Stimulated activated CD4-positive, alpha-beta T cell treated with anti-CD3 and anti-CD28 coated beads, Interleukin-1b, Interleukin-23, amount 100 ng/mL, for 24 hours (primary cell): Measurements from ENCODE around the gene CDH4.

Source experiments
- DNase-seq, 4 experiments: peaks; one replicate each; pipeline ENCODE4 v3.0.0-alpha.2; 2020; ENCODE audit warnings: low read depth in 4 of 4, low spot score in 1 of 4

CDH4 gene

DNA sequence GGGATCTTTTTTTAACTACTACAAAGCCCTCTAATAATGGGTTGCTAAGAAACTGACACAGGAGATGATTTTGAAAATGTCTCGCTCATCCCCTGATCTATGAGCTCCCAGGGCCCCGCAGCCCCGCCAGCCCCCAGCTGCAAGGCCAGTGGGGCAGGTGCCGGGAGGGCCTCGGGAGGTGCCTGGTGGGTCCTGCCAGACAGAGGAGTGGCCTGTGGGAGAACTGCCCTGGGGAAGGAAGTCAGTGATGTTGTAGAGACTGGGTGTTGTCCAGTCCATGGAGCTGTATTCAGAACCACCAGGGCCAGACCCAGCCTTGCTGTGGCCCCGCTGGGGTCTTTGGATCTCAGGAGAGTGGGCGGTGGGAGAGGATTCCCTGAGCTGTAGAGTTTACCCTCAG lies 554.9 kb downstream of the CDH4 start:
- DNase-seq = no peak

DNA sequence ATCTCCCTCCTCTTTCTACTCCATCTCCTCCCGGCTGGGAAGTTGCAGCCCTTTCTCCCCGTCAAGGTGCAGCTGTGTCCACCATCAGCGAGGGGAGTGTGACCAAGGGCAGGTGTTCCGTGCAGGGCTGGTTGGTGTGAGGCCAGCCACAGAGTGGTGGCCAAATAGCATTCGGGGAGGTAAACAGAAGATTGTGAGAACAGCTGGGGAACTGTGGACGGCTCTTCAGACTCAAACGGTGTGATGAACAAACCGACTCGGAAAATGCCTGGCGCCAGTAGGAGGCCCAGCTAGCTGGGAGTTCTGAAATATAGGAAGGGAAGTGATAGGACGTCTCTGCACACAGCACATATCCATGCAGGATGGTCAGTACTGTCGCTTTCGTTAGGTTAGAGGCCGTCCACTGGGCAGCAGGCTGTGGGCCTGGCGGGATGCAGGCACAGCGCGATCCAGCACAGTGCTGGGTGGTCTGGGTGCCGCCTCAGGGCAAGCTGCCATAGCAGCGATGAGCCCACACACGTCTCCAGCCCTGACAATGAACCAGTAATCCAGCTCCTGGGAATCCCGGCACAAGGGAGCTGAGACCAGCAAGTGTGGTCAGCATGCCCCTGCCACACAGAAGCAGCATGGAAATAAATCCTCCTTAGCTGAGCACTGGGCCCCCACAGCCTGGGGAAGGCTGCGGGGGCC lies 555.6 kb downstream of the CDH4 start:
- DNase-seq = no peak

DNA sequence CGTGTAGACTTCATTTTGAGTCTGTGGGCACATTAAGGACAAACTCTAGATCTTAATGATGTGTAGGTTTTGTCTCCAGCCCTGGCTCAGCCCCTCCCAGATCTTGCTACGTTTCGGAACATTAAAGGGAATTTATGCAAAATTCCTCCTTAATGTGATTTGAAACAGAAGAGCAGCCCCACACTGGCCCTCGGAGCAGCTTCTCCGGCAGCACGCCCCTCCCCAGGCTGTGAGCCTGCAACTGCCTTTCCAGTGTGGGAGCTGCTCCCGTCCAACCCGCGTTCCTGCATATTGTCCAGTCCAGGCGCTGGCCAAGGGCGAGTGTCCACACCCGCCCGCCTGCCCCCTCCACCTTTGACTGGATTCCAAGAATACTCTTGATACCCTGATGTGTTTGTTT lies 556.4 kb downstream of the CDH4 start:
- DNase-seq = no peak

DNA sequence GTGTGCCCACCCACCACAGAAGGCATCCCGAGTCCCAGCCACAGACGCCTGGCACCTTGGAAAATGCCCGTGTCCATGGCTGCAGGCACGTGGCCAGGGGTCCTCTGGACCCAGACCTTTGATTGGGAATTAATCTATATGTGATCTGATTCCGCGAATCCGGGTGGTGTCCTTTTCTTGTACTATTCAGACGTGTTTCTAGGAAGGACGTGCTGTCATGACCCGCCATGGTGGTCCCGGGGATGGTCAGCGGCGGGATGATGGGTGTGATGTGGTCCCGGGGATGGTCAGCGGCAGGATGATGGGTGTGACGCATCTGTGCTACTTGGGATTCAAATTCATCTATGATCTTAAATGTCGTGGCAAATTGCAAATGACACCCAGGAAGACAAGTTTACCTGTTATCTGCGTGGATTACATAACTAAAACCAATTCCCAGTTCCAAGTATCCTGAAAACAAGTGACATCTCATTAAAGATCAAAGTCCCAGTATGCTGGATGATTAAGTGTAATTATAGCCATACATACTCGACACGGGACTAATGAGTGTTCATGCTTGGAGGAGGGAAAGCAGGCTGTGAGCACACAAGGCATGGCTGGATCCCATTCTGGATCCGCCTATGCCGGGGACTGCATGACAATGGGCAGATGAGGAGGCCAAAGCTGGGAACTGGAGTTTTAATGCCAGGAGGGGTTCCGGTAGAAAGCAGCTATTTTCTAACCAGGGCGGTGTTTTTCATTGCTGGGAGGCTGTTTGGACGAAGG lies 557.1 kb downstream of the CDH4 start:
- no peak for DNase-seq

DNA sequence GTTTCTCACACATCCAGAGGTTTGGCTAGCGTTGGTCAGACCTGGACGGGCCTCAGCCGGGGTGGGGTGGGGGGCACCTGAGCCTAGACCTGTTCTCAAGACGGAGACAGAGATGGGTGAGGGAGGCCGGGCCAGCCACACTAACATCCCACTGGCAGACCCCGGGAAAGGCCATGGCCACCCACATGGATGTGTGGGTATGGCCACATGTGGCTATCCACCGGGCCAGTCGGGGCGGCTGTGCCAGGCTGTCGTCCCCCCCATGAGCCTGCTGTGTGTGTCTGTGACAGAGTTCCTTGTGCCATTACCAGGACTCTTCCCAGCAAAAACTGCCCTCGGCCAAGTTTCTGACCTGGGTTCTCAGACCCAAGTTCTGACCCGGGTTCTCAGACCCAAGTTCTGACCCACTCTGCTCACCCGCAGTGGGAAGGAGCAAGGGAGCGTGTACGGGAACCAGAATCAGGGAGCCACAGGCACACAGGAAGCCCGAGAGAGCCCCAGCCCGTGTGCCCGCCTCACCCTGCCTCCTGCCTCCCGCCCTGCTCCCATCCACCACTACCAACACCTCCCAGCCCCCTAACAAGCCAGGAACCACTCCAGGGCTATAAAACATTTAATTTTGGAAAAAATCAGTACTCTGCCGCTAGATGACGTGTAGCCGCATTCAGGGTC lies 558.1 kb downstream of the CDH4 start:
- DNase-seq = no peak

DNA sequence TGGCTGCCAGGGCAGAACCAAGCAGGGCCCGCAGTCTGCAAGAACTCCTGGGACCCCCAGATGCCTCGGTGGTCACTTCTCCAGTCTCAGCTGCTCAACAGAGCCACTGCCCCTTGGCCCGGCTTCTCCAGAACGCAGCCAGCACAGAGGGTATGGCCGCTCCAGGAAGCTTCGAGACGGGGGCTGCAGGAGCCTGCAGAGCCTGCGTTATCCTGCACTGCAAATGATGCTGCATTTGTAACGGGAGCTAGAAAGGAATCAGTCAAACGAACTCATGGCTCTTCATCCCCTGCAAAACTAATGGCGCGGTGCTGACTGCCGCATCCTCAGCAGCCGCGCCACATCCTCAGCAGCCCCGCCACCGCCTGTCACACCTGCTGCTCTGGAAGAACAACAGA lies 558.7 kb downstream of the CDH4 start:
- DNase-seq = no peak

DNA sequence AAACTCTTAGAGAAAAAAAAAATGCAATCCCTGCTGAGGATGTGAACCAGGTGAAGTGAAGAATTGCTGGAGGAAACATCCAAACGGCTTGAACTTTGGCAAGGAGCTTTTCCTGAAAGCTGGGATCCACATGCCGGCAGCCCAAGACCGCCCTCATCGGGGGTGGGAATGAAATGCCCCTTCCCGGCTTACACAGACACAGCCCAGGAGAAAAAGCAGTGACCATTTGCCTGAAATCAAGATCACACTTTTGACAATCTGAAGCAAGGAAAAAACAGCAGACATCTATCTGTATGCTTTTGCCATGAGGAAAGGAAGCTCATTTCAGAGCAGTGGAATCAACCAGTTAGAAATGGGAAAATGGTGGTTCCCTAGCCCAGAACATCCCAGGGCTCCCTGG lies 559.1 kb downstream of the CDH4 start:
- DNase-seq = no peak

DNA sequence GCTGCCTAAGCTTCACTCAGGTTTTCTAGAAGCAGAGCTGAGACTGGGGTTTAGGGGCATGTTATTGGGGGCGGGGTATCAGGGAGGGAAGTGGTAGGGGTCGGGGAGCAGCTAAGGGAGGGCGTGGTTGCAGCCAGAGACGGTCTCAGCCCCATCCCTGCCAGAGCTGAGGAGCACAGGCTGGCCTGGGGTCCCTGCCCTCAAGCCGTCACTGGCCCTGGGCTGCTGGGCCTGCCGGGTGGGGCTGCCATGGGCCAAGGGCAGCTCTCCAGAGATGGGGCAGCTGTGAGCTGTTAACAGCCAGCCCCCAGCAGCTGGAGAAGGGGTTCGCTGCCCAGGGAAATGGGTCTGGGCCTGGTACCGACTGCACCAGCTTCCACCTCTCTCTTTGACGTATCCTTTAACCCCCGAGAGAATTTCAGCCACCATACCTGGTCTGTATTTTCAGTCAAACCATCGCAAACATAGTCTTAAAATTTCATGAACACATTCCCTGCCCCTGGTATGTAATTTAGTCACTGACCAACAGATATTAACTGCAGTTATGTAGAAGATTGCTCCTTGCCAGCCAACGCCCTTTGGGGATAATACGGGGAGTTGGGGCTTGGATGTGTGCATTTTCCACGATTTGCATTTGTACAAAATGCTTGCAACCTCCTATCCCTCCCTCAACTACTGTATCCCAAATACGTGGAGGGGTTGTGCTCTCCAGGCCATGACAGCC lies 560.2 kb downstream of the CDH4 start:
- DNase-seq = no peak

DNA sequence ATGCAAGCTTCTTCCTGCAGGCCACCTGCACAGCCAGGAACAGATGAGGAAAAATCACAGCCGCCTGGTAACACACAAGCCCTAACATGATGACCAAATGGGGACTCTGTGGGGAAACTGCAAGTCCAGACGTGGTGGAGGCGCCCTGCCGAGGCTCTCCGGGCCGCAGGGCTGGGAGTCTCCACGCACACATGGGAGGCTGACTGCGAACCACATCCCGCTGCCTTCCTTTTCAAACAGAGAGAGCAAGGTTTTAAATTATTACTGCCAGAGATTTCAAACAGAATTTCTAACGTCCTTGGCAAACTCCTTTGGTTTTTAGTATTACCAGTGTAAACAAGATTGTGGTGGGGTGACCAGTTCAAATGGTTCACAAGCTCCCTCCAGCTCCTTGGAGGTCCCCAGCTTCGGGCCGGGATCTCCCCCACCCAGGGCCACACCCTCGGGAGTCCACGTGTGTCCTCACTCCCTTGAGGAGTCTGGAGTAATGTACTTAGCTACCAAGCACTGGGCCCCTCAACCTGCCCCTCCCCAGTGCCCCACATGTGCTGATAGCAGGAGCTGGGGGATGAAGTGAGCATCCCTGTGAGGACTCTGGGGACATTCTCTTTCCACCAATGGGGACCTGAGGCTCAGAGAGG lies 560.9 kb downstream of the CDH4 start:
- DNase-seq = no peak

DNA sequence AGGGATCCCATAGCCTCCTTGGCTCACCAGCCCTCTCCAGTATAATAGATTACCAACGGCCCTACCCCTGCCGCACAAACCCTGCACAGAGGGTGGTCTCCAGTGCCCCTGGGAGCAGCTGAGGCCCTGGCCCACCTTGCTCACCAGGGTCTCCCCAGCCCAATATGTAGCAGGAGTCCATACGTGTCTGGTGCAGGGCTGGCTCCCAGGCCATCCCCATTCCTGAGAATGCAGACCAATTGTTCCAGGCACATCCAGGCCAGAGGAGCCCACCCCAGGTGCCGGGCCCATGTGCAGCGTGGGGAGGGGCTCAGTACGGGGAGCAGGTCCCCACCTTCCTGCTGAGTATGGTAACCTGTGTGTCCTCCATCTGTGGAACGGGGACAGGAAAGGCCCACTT lies 561.7 kb downstream of the CDH4 start:
- no peak for DNase-seq

DNA sequence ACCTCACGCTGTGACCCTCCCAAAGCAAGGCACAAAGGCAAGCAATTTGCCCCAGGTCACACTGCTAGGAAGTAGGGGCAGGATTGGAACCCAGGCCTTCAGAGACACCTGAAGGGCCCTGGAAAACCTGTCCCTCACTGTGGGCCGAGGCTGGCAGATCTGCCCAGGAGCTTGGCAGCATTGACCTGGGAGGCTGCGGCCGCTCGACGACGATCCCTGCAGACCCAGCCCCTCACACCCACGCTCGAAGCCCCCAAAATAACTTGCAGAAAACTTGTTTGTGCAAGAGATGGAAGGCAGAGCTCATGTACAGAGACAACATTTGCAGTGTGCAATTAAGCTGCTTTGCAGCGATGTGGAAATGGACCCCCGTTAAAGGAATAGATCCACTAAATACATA lies 562.2 kb downstream of the CDH4 start:
- DNase-seq = no peak

DNA sequence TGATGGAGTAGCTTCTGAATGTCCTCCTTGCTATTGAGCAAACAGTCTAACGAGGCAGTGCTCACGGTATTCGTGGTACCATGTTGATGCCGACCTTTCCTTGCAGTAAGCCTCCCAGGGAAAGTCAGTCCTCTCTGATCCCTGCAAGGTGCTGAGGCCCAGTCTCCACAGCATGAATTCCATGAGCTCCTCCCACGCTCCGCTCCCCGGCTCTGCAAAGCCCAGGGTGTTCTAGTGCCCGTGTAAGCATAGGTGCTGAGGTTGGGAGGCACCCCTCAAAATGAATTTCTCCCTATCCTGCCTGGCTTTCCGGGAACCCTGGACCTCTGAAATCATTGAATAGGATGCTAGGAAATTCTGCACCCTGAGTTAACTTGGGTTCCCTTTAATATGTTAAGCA lies 562.7 kb downstream of the CDH4 start:
- DNase-seq = no peak

DNA sequence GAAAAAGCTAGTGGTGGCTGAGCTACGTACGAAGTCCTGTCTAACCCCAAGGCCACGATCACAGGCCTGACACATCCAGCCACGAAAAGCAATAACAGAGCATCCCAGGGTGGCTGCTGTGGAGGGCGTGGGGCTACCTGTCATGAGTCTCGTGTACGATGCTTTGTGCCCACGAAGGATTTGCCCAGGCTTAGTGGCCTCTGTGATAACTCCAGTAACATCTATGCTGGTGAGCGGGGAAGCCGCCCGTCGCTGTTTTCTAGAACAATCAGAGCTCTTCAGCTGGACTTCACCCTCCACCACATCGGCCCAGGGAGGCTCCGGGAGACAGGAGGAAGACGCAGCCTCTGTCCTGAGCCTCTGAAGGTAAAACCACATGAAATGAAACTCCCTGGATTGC lies 563.1 kb downstream of the CDH4 start:
- no peak for DNase-seq

DNA sequence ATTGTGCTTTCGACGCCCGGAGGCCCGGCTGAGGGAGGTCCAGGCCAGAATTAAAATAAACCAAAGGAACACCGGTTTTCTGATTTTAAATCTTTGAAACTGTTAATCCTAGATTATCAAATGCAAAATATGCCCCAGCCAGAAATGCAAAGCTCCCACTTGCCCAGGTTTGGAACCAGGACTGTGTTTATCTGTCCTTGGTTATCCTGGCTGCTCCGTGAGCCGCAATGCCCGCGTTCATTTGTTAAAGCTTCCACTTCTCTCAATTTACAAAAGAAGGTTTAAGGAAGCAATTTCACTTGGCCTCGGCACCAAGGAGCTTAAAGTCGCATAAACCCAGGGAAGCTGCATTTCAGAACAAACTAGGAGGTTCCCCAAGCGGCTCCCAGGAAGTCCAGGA lies 563.6 kb downstream of the CDH4 start:
- DNase-seq = no peak

DNA sequence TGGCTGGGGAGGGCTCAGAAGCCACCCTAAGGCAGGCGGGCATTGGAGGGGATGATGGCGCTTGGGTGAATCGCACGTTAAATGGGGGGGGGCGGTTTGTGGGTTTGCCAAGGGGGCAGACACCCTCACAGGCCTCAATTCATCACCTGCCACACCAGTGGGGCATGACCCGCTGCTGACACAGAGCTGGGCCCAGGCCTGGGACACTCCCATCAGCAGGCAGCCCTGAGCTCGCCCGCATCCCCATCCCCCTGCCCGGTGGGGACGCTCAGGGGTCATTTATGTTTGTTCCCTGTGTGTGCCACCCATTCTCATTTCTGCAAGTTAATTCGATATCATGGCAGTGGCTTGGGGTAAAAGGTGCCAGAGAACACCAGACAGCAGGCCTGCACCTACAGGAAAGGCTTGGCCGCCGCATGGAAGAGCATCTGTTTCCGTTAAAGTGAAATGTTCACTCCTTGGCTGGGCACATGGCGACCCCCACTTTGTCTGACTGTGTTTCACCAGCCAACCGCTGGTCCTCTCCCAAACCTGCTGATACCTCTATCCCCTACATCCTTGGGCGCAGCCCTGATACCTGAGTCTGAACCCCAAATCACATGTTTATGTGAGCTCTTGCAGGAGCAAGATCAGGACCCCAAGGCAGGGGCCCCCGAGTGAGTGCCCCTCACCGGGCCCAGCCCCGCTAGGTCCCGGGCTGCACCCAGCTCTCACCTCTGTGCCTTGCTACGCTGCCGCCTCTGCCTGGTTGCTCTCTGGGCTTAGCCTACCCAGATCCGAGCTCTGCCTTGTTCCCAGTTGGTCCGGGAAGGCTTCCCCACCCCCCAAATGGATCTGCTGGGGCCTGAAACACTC lies 564.8 kb downstream of the CDH4 start:
- DNase-seq = no peak

DNA sequence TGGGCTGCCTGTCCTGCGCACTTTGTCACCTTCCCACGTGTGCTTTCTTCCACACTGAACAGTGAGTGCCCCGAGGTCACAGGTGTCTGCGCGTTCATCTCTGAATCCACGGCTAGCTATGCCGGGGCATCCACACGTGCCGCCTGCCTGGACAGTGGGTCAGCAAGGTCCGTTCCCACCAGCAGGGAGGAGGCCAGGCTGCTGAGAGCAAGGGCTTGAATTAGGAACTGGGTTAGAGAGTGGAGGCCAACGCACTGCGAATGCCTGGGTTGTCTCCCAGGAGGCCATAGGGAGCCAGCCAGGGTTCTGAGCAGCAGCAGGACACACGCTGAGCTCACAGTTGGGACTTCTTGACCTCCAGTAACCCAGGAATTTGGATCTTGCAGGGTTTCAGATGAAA lies 565.5 kb downstream of the CDH4 start:
- no peak for DNase-seq

DNA sequence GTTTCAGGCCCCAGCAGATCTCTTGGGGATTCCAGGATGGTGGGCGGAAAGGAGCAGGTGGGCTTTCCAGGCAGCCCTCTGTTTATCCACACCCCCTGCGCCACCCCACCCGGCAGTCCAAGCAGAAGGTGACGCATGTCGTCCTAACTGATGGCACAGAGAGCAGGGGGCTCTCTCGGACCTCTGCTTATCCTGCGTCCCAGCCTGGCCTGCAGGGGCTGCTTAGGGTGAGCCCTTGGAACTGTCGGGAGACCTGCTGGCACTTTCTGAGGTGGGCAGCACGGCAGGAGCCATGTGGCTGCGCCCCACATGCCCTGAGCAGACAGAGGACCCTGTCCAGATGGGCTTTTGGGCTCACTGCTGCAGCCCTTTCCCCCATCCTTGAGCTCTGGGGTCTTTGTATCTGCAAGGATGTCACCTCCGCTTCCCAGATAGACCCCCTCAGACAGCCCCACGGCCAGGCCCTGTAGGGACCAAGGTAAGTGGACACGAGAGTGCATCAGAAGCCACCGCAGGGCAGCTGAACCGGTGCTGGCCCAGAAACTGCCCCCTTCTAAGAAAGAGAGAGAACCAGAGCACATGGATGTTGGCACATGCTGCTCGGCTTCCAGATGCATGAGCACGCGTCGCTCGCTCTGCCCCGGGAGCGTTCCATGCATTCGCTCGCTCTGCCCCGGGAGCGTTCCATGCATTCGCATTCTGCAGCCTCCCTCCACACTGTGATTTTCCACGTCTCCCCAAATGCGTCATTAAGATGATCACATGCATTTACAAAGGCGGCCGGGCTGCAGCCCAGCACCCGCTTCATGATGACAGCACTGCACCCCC lies 566.9 kb downstream of the CDH4 start:
- no peak for DNase-seq

DNA sequence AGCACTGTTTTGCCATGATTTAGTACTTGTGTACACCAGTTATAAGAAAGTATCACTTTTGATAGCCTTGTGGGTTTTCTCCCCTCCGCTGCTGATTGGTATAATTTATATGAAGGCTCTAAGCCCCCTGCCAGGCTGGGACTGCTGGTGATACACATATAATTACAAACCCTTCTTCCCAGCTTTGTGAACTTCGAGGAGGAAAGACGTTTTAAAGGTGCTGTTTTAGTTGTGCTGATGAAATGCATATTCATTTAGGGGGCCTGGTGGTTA lies 567.4 kb downstream of the CDH4 start:
- DNase-seq = no peak

DNA sequence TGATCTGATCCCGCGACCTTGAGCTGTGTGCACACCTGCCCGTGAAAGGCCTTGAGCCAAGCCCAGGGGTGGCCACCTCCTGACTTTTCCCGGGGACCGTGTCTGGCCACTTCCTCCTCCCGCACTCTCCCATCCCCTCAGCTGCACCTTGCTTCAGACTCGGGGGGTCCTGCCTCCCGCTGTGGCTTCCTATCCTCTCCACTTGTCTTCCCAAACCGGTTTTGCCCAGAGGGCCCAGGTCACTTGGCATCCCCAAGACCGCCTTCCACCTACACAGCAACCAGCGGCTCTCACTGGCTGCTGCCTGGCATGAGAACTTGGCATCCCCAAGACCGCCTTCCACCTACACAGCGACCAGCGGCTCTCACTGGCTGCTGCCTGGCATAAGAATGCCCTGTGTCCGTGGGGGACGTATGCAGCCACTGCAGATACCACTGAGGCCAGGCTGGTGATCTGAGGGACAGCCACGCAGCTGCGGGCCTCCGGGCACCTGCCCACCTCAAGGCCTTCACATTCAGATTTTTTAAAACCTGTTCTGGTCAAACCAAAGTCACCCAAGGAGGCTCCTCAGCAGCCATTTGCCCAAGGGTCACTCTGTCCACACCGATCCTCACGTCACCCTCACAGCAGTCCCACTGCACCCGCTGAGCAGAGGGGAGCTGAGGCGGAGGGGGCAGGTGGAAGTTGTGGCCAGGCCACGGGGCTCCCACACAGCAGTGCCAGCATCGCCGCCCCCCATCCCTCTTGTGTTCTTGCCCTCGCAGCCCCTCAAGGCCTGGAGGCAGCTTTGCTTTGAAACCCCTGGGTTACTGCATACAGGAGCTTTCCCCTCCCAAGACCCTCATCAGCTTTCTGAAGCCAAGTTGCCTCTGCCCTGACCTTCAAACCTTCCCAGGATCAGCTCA lies 568.1 kb downstream of the CDH4 start:
- no peak for DNase-seq
